ENCODE results near the gene IGF1R.
A peak's percentile ranks its signal among the peaks of the same experiment; 100 is the strongest.

IGF1R gene

DNA sequence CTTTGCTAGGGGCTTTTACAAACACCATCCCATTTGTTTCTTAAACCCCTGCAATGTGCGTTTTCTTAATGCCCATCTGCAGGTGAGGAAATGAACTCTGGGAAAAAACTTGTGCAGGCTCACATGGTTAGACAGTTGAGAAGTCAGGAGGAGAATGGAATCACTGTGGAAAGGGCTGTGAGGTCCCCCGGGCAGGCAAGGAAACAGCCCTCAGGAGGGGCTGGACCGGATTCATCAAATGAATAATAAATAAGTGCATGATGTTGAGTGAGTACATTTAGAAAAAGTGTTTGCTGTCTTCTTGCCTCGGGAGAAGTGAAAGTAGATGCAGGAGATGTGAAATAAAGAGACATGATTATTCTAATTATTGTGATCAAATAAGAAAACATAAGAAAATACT is 282.7 kb downstream of the IGF1R start:
- no peak for DNase-seq

DNA sequence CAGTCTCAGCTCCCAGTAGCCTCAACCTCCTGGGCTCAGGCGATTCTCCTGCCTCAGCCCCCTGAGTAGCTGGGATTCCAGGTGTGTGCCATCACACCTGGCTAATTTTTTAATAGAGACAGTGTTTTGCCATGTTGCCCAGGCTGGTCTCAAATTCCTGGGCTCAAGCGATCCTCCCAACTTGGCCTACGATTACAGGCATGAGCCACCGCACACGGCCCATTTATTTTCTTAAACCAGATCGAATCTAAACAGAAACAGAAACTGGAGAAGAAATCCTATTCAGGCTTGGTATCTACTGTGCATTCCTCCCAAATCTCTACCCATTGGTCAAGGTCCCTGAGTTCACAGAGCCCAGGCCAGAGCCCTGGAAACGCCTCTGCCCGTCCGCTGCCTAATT is 285.1 kb downstream of the IGF1R start:
- DNase-seq, result no peak

DNA sequence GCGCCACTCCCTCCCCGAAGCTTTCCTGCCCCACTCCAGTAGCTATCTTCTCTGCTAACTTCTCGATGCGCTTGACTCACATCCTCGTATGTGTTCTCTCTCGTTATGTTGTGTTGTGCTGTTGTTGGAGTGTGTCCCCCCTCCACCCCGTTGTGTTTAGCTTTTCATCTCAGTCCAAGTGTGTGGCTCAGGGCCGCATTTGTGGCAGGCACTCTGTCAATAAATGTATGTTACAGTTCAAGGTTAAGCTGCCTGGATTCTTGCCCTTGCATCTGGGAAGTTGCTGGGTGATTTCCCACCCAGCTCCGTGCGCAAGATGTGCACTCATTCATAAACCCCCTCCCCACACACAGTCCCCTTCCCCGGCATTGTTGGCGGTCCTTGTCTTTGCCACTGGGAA is 287.4 kb downstream of the IGF1R start:
- DNase-seq, result no peak

DNA sequence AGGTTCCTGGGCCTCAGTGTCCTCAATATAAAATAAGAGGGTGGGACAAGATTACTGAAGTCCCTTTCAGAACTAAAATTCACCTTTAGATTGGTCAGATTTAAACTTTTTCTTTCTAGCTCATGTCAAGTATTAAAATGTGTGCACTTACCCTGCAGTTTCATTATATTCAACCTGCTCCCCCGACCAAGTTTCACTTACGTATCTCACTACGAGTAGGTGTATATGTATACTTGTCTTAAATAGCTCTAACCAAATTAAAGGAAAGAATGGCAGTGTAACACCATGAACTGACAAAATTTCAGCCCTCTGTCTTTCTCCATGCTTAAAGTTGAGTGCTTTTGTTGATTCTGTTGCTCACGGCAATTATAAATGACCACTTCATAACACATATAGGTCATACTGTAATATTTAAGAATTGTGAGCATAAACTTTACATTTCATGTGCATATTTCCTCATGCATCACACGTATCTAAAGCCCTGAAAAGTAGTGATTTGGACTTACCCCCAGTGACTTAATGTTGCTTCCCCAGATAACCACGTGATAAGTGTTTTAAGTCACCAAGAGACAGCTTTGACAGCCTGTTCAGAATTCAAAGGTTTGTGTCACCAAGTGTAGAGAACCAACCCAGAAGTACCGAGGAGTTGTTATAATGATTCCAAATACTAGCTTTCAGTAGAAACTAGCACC is 289.2 kb downstream of the IGF1R start:
- DNase-seq, result no peak

DNA sequence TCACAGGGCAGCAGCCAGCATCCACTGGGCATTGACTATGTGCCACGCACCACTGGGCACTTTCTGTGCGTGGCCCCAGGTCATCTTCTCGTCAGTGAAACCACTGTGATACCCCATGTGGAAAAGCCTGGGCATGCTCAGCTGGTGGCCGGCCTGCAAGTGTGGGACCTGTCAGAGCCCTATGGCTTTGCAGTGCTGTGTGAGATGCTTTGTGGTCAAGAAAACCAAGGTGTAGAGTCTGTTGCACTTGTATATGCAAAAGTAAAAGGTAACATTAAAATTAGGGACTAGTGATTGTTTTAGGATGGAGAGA is 289.7 kb downstream of the IGF1R start:
- no peak for DNase-seq

DNA sequence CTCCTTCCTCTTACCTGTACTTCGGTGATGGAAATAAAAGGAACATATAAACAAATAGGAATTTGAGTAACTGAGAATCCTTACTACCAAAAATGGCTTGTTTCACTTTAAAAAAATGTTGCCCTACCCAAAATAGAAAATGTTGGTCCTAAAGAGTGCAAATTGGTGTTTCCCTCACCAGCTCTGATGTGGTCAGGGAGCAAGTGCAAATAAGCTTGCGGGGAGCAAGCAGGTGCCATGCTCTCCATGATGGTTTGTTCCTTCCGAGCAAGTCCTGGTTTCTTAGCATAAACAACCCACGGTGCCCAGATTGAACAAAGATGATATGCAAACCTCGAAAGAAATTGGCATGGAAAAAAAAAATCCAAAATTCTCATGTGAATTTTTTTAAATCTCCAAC is 290.5 kb downstream of the IGF1R start:
- DNase-seq, result no peak

DNA sequence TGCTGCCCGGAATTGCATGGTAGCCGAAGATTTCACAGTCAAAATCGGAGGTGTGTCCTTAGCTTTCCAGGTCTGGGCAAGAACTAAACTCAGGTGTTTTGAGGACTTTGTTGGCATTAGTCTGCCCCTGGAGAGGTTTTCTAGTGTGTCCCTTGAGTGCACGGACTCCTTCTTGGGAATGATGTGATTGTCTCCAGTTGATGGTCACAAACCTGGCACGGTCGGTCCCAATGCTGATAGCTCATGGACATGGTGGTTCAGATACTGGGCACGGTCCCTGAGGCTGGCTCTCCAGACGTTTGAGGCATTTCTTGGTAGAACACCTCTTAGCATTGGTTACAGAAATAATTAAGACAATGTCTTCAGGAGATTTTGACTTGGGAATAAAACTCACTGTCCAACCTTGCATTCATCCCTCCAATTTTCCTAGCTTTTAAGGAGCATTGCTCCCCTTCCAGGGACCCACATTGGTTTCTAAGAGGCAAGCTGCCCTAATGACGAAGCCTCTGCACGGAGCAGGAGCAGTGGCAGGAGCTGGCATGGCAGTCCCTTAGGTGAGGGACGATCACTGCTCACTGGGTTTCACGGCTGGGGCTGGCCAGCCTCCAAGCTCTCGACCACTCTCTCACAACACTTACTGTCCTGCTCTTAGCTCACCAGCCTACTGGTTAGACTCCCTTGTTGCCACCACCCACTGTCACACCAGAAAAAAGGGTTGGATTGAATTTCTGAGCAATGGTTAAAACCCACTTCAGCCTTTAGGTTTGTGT is 291.2 kb downstream of the IGF1R start:
- DNase-seq, result no peak

DNA sequence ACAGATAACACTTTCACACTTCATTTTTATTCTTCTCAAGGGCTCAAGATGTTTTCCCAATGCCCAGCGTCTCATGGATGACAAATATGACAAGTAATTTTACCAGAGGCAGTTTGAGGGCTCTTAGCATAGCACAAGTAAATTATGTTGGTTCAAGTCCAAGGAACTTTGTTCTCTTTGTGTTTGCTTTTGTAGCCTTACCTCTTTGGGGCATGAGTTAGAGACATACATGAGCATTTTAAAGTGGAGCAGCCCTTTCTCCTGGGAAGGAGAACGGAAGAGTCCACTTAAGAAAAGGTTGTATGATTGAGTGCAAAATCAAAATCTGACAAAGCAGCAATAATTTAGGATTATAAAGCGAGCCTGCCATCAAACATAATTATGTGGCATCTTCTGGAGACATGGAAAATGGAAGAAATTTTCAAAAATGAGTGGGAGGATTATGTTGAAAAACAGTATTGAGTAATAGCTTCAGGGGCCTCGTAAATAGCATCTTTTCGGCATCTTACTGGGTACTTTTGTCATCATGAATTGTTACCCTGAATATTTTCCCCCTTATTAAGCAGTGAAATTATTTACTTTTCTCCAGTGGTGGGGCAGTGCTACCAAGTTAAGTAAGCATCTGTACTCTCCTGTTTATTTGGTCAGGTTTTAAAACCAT is 293.4 kb downstream of the IGF1R start:
- no peak for DNase-seq

DNA sequence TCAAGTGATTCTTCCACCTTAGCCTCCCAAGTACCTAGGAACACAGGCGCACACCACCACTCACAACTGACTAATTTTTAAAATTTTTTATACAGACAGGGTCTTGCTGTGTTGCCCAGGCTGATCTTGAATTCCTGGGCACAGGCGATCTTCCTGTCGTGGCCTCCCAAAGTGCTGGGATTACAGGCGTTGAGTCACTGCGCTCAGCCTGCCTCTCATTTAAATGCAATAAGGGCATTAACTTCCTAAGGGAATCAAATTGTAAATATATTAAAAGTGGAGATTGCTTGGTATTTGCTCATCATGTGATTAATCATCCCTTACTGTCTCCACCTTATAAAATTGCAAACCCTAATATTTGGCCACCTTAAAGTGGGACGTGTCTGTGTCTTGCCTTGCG is 294.1 kb downstream of the IGF1R start:
- DNase-seq, result no peak

DNA sequence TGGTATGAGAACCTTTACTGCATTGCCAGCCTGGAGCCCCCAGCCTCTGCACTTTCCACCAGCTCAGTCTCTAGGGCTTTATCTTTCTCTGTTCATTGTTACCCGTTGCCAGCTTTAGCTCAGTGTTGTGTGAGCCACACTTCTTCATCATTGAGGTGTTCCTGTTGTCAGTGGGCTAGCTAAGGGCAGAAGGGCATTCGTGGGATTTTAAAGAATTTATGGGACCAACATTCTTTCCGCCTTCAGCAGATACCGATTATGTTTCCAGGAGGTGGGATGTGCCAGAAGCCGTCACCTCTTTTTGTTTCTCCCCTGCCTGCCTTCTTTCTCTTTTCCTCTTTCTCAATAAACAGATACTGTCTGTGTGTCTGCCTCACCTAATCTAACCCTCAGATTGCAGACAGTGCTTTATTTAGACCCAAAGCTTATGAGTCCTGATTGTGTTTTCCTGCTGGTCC is 294.7 kb downstream of the IGF1R start:
- no peak for DNase-seq

DNA sequence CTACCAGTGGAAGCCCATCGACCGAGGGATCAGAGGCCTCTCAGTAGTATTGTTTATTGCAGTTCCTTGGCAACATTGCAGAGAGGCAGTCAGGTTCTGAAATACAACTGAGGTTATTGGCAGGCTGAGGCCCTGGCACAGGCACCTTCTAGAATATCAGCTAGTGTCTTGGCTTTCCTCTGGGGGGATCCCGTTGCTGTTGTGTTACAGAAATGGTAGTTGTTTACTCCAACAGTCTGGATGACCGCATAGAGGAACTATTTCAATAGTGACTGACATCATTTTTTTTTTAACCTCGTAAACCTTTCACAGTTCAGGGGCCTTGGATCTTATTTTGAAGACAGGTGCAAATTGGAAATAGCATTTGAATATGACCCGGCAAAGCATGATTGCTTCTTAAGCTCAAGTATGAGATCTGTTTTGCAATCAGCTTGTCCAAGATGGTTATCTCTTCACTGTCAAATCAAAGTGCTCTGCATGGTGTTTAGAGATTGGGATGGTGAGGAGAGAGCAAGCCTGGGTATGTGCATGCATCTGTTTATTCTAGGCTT is 295.3 kb downstream of the IGF1R start:
- peak; percentile 89 for DNase-seq

DNA sequence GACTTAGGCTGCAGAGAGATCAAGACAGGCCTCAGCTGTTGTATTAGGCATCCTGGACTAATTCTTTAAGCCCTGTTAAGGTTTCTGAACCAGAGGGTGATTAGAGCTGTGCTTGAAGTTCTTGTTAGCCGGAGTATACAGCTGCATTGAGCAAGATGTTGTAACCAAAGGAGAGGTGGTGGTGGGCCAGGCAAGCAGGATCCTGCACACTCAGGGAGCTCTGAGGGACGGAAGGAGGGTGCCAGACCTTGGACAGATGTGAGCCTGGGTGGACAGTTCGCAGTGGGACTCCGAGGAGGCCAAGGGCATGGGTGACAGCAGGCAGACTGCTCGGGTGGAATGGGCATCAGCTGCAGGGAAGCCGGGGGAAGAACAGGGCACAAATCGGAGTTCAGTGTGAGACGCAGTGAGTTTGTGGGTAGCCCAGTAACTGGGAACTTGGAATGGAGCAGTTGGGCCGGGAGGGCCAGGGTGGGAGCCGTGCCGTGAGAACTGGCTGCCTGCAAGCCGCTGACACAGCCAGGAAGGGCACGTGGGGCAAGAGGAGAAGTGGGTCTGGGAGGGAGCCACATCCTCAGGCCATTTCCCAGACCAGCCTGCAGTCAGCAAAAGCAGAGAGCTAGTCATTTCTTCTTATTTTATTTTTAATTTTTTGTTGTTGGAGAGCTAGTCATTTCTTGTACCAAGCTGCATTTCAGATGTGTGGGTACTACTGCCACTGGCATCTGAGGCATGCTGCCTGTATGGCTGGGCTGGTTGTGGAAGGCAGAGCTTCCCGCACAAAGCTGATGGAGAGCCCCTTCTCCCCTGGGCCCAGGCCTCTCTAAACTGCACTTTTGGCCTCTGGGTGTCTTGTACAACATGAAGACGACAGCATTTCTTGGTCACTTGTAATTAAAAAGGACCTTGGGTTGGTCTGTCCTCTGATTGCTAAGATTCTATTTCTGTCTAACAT is 298.2 kb downstream of the IGF1R start:
- DNase-seq, result no peak

DNA sequence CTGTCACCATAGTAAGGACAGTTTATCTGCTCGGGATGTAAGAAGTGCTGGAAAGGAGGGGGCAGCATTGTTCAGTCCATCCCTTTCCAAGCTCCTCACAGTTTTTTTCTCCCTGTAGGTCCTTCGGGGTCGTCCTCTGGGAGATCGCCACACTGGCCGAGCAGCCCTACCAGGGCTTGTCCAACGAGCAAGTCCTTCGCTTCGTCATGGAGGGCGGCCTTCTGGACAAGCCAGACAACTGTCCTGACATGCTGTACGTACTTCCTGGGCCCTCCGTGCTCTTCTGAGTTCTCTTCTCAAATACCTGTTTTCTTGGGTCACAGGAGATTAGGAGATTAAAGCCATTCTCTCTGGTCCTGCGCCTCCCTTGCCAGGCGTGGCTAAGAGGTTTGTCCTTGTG is 300.1 kb downstream of the IGF1R start:
- no peak for DNase-seq

DNA sequence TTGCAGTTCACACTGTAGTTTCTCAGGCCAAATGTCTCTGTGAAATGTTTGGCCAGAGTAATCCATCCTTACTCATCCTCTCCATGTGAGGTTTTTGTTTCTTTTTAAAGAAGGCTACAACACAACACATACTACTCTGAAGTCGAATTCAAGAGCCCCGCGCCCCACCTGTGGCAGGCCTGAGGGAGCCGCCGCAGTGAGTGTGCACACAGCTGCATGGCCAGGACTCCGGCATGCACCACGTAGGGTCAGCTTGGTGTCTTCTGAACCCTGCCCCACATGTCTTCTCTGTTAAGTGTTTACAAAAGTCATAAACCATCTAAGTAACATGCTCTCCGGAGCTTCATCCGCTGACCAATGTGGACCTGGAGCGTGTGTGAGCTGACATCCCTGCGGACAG is 300.6 kb downstream of the IGF1R start:
- no peak for DNase-seq

DNA sequence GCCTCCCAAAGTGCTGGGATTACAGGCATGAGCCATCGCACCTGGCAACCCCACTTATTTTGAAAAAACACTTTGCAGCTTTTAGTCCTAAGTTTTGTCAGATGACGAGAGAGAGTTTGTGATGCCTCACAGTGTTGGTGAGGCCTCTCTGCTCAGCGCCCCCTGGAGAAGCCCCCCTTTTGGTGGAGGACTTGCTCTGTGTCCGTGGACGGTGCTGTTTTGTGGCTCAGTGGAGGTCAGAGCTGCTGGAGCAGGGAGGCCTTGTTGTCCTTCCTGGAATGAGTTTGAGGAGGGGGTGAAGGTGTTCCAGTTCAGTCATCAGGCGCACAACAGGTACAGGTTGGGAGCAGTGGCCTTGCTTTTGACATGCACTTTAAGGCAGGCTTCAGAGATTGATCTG is 301.3 kb downstream of the IGF1R start:
- DNase-seq, result no peak

DNA sequence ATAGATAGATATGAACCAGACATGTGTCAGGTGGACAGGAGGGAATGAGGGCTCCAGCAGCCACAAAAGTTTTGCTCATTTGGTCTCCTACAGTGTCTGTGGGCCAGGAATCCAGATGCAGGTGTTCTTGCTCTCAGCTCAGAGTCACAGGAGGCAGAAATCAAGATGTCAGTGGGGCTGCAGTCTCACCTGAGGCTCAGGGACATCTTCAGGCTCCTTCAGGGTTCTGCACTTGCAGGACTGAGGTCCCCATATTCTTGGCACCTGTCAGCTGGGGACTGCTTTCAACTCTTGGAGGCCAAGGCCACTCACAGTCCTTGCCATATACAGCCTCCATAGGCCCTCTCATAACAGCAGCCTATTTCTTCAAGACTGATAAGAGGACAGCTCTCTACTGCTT is 301.9 kb downstream of the IGF1R start:
- no peak for DNase-seq

DNA sequence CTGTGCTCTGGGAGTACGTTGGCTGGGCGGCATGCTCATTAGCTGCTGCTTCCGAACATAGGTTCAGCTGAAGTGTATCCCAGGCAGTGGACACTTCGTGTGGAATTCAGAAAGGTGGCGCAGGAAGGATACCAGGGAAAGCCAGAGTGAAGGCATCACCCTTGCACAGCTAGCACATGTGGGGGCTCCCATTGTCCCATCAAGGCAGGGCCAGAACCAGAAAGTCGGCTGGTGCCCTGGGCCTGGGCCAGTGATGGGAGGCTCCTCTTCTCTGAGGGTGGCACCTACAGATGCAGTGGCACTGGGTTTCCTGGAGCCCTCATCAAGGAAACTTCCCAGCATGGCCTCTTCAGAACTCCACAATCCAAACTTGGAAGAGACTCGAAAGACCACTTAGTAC is 302.7 kb downstream of the IGF1R start:
- DNase-seq, result no peak

DNA sequence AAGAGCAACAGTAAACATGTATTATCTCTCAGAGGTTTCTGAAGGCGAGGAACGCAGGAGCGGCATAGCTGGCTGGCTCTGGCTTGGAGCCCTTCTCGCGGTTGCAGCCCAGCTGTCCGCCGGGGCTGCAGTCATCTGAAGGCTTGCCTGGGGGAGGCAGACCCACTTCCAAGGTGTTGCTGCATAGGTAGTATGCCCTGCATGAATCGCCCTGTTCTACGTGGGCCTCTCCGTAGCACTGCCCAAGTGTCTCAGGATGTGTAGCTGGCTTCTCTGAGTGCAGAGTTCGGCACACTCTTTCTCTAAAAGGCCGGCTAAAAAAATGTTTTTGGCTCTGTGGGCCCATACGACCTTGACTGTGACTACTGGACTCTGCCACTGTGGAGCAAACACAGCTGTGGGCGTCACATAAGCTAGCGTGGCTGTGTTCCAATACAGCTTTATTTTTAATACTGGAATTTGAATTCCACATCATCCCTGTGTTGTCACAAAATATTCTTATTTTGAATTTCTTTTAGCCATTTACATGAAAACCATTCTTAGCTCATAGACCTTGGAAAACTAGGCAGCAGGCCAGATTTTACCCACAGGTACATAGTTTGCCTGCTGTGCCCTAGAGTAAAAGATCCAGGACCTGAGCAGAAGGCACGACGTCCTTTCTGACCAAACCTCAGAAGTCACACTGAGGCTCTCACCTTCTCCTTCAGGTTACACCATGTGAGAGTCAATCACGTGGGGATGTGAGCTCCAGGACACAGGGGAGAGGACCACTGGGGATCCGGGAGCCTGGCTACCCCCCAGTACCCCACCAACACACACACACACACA is 303.4 kb downstream of the IGF1R start:
- no peak for DNase-seq

DNA sequence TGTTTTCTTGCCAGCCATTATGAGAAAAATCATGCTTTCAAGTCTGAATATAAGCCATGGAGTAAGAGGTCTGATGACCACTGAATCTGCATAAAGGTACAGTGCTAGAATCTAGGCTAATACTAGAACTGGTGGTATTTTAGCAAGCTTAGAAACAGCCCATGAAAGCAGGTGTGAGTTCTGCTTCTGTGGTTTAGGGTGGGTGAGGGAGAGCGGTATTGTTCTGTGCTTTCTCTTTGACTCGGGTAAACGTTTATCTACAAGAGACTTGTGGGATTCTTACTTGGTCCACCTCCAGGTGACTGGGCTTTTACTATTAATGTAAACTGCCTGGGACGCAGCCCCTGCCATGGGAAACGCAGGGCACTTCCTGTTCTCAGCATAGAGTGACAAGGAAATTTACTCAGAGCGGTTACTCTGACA is 304.1 kb downstream of the IGF1R start:
- no peak for DNase-seq

DNA sequence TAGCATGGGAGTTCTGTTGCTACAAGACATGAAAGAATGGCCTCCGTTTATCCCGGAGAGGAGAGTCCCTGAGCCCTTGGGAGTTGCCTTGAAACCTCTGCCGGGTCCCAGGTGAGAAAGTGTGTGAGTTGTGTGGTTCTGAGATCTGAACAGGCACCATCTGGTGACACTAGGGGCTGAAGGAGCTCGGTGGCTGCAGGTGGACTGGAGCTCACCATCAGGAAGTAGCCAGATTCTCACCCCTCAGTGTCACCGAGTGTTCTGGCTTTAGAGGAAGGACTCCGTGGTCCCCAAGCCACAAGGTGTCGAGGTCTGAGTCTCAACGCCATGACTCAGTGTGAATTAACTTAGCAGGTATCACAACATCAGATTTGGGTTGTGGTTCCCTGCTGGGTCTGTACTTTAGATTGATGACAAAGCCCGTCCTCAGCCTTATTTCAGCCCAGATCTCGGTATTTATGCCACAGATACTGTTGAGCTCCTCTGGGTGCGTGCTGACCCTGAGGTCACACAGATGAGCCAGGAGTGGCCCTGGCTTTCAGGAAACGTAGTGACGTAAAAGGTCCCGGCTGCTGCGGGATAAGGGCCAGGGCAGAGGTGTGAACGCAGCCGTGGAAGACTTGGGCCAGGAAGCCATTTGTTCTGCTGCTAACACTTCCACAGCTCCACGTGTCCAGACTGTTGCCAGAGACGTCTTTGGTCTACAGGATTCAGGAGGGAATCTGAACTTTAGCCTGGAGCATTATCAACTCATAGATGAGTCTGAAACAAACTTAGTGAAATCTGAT is 304.9 kb downstream of the IGF1R start:
- no peak for DNase-seq

DNA sequence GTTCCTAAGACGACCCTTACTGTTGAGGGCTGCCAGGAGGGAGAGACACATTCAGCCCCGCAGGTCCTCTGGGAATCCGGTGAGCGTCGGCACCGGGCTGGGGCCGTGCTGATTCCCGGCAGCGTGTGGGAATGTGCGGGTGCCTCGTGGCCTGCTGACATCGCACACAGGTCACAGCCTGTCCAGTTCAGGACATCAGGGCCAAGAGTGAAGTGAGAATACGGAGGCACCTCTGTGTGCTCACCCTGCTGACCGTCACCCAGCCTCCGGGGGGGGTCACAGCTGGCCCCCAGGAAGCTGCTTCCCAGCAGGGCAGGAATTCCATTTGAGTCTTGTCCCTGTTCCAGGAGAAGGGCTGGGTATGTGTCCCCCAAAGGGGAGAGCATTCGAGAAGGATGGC is 305.6 kb downstream of the IGF1R start:
- no peak for DNase-seq

All from NCI-H526 treated with DMSO at 0.1 percent for 48 hours (cell line).